ENCODE measurements around the gene CRYGS. TPM values are rescaled to one million over a fixed set of nuclear protein-coding genes. Genes with fewer than 3 reads are reported as not detected.
A peak's percentile ranks its signal among the peaks of the same experiment; 100 is the strongest.

CRYGS gene
- total and polyA plus RNA-seq, 10 donors, result 4.2 to 24.8 (median 6.8) TPM

GRCh38 chr3:186524616-186525015 lies 19.6 kb downstream of the CRYGS start:
- H3K27ac ChIP-seq, result no peak overlapping the region
- peaks cover 0 to 11% (median 0%) of the 10 kb centered on the region in 7 donors for H3K27me3 ChIP-seq (replicated peaks in 1 of 7)
- no peaks in the 10 kb centered on the region for H3K36me3 ChIP-seq
- H3K9me3 ChIP-seq, result no peaks in the 10 kb centered on the region
- WGBS, 5 donors, result 86 to 93% (median 91%) methylated on average over 6 of the region's 6 CpGs
- no peak for DNase-seq
- H3K4me1 ChIP-seq, result peaks cover 0 to 49% (median 23%) of the 10 kb centered on the region in 6 donors
- intact Hi-C loops (cut with DNase I; ENCODE audit: low total_unique reads), result no loop called here
- no peak overlapping the region for H3K4me3 ChIP-seq
- TF ChIP-seq CTCF (IDR thresholded peaks at IDR 0.05 in 8 of 11, conservative IDR thresholded peaks at IDR 0.05 in 3 of 11), result no peak
- no peak for TF ChIP-seq POLR2A (IDR thresholded peaks at IDR 0.05)
- no peak for TF ChIP-seq POLR2AphosphoS5 (IDR thresholded peaks at IDR 0.05)

- no peak for DNase-seq
- WGBS, 5 donors, result 64 to 84% (median 67%) methylated on average over 2 of the region's 2 CpGs
- no peaks in the 10 kb centered on the region for H3K9me3 ChIP-seq
Observed at GRCh38 chr3:186523434-186523833, 20.7 kb downstream of the CRYGS start.

GRCh38 chr3:186523022-186523421 lies 21.2 kb downstream of the CRYGS start:
- no peaks in the 10 kb centered on the region for H3K9me3 ChIP-seq
- H3K4me3 ChIP-seq, result no peak overlapping the region
- TF ChIP-seq POLR2A (IDR thresholded peaks at IDR 0.05), result no peak
- TF ChIP-seq POLR2AphosphoS5 (IDR thresholded peaks at IDR 0.05), result no peak
- no peak for TF ChIP-seq CTCF (IDR thresholded peaks at IDR 0.05 in 8 of 11, conservative IDR thresholded peaks at IDR 0.05 in 3 of 11)
- H3K27ac ChIP-seq, result no peak overlapping the region
- H3K36me3 ChIP-seq, result no peaks in the 10 kb centered on the region
- intact Hi-C loops (cut with DNase I; ENCODE audit: low total_unique reads), result no loop called here
- peaks cover 3 to 55% (median 35%) of the 10 kb centered on the region in 6 donors for H3K4me1 ChIP-seq
- H3K27me3 ChIP-seq (replicated peaks in 1 of 7), result peaks cover 0 to 11% (median 0%) of the 10 kb centered on the region in 7 donors
- 89 to 96% (median 93%) methylated on average over 6 of the region's 6 CpGs for WGBS, 5 donors
- no peak for DNase-seq

More at GRCh38 chr3:186523434-186523833, 20.7 kb downstream of the CRYGS start:
- peaks cover 0 to 11% (median 0%) of the 10 kb centered on the region in 7 donors for H3K27me3 ChIP-seq (replicated peaks in 1 of 7)
- no peak overlapping the region for H3K4me3 ChIP-seq
- intact Hi-C loops (cut with DNase I; ENCODE audit: low total_unique reads), result no loop called here
- TF ChIP-seq CTCF (IDR thresholded peaks at IDR 0.05 in 8 of 11, conservative IDR thresholded peaks at IDR 0.05 in 3 of 11) (no peak), POLR2A (IDR thresholded peaks at IDR 0.05) (no peak), POLR2AphosphoS5 (IDR thresholded peaks at IDR 0.05) (no peak)
- H3K4me1 ChIP-seq, result peaks cover 2 to 51% (median 31%) of the 10 kb centered on the region in 6 donors
- no peaks in the 10 kb centered on the region for H3K36me3 ChIP-seq
- no peak overlapping the region for H3K27ac ChIP-seq

- H3K27ac ChIP-seq, result peak overlapping the region in 3 of 8 donors; percentile 44 to 64 (median 52)
- peak; percentile 78 for DNase-seq
- no peak for TF ChIP-seq POLR2AphosphoS5 (IDR thresholded peaks at IDR 0.05)
- no peak for TF ChIP-seq POLR2A (IDR thresholded peaks at IDR 0.05)
- TF ChIP-seq CTCF (IDR thresholded peaks at IDR 0.05 in 8 of 11, conservative IDR thresholded peaks at IDR 0.05 in 3 of 11), result no peak
- WGBS, 5 donors, result 69 to 81% (median 73%) methylated on average over 10 of the region's 10 CpGs
- H3K27me3 ChIP-seq (replicated peaks in 1 of 7), result peaks cover 0 to 11% (median 0%) of the 10 kb centered on the region in 7 donors
- H3K36me3 ChIP-seq, result no peaks in the 10 kb centered on the region
- H3K4me1 ChIP-seq, result peaks cover 3 to 51% (median 32%) of the 10 kb centered on the region in 6 donors
- intact Hi-C loops (cut with DNase I; ENCODE audit: low total_unique reads), result no loop called here
- H3K4me3 ChIP-seq, result no peak overlapping the region
- H3K9me3 ChIP-seq, result peaks cover 0 to 8% (median 0%) of the 10 kb centered on the region in 8 donors
Observed at GRCh38 chr3:186520957-186521842, 23.0 kb downstream of the CRYGS start.

All from spleen (tissue), 11 donors.